ENCODE results near the gene NOTCH3.
A peak's percentile ranks its signal among the peaks of the same experiment; 100 is the strongest.

Gene NOTCH3

GRCh38 chr19:15195371-15196334 lies 5.1 kb downstream of the NOTCH3 start:
- DNase-seq (ENCODE audit: low spot score) = peak; percentile 49

GRCh38 chr19:15194938-15195337 lies 5.9 kb downstream of the NOTCH3 start:
- no peak for DNase-seq (ENCODE audit: low spot score)

GRCh38 chr19:15191982-15192381 lies 8.8 kb downstream of the NOTCH3 start:
- no peak for DNase-seq (ENCODE audit: low spot score)

DNA sequence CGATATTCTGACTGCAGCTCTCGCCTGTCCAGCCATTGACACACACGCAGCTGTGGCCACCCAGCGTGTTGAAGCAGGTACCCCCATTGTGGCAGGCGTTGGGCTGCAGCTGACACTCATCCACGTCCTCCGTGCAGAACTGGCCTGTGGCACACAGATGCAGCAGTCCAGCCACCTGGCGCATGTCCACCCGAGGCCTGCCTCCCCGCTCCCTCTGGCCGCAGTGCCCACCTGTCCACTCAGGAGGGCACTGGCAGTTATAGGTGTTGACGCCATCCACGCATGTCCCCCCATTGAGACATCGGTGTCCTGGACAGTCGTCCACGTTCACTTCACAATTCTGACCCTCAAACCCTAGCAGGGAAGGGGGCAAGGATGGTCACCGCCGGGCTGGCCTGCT lies 9.3 kb downstream of the NOTCH3 start:
- no peak for DNase-seq (ENCODE audit: low spot score)

GRCh38 chr19:15188851-15189250 lies 11.9 kb downstream of the NOTCH3 start:
- DNase-seq (ENCODE audit: low spot score) = no peak

DNA sequence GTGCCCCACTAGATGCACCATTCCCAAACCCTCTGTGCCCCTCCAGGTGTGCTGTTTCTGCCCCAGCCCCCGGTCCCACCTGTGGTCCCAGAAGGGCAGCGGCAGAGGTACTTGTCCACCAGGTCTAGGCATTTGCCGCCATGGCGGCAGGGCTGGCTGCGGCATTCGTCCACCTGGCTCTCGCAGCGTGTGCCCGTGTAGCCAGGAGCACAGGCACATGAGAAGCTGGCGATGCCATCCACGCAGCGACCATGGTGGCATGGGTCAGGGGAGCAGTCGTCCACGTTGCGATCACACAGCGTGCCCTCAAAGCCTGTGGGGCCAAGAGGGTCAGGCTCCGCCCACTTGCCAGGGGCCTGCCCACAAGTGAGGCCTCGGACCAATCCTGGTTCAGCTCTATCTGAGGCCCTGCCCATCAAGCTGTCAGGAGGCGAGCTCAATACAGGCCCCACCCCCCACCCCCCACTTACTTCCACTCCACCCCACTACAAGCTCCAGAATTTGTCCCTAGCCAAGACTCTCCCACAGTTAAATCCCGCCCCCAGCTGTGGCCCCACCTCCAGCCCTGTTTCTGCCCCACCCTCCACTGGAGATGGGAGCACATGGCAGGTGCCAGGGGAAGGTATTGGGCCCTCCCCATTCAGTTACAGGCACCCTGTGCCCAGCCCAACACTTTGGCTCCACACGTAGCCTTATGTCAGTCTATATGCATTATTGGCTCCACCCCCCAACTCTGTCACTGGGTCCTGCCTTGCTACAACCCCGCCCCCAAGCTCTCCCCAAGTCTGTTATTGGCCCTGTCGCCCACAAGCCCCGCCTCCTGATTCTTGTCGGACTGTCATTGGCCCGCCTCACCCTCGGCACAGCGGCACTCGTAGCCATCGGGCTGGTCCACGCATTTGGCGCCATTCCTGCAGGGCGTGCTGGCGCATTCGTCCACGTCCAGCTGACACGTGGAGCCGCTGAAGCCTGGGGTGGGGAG lies 13.5 kb downstream of the NOTCH3 start:
- DNase-seq (ENCODE audit: low spot score) = peak; percentile 87

GRCh38 chr19:15185188-15185587 lies 15.6 kb downstream of the NOTCH3 start:
- no peak for DNase-seq (ENCODE audit: low spot score)

DNA sequence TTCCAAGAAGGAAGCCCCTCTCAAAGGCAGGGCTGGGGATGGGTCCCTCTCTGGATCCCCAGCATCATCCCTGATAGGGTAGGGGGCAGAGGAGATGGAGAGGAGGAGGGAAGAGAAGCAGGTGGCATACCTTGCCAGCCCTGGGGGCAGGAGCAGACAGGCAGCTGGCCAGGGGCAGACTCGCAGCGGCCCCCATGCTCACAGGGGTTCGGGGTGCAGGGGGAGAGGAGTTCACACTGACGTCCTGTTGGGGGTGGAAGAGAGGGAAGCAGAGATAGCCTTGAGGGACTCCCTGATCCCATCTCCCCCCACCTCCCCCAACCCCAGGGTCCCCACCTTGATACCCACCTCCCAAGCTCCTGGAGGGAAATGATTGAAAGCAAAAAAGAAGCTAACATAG lies 16.0 kb downstream of the NOTCH3 start:
- no peak for DNase-seq (ENCODE audit: low spot score)

DNA sequence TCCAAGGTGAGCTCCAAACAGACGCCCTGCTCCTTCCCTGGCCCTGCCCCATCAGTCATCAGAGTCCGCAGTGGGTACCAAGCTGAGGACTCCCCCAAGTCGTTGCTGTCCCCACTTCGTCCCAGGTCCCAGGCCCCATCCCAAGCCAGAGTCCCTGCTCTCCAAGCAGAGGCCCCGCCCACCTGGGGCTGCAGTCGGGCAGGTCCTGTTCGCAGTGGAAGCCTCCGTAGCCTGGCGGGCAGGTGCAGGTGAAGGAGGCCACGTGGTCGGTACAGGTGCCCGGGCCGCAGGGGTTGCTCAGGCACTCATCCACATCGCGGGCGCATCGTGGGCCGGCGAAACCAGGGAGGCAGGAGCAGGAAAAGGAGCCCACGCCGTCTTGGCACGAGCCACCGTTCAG lies 19.4 kb downstream of the NOTCH3 start:
- no peak for DNase-seq (ENCODE audit: low spot score)

DNA sequence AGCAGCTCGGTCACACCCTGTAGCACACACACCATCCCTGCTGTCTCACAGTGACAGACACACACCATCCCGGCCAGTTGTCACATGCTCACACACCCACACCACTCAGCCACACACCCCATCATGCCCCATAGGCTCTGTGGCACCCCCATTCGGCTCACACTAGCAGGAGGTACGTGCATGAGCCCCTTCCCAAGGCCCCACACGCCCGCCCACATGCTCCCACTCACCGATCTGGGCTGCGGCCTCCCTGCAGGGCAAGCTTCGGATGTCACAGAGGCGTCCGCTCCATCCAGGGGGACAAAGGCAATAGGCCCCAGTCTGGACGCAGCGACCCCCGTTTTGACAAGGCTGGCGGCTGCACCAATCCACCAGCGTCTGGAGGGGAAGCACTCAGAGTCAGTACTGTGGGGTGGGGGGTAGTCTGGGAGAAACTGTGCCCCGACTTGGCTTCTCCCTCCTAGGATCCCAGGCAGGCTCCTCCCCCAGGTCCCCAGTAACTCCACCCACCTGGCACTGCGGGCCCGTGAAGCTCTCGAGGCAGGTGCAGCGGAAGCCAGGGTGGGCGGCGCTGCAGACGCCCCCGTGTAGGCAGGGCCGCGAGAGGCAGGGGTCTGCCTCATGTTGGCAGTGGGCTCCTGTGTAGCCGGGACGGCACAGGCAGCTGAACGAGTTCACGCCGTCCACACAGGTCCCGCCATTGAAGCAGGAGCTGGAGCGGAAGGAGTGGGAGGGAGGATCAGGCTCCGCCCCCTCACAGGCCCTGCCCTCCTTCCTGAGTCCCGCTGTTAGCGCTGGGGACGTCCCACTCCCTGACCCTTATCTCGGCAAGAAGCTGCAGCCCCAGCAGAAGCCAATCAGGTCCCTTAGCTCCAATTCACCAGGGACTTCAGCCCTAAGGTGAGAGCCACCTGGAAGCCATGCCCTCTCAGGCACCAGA lies 20.1 kb downstream of the NOTCH3 start:
- DNase-seq (ENCODE audit: low spot score) = no peak

DNA sequence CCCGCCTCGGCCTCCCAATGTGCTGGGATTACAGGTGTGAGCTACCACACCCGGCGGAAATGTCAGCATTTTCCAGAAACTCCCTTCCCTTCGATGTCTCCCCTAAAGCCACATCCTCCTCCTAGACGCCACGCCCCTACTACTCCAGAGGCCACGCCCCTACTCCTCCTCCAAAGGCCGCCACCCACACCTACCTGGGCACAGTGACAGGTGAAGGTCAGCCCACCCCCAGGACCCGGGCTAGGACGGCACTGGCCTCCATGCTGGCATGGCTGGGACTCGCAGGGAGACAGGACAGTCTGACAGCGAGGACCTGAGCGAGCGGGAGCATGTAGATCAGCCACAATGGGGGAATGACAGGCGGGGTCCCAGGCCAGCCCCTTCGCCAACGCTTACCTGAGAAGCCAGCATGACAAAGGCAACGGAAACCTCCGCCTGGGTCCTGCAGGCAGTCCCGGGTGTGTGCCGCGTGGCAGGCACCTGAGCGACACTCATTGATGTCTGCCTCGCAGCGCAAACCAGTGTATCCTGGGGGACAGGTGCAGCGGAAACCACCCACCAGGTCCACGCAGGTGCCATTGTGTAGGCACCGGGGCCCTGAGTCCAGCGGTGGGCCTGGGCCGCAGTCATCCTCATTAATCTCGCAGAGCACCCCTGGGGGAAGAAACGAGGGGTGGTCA lies 22.0 kb downstream of the NOTCH3 start:
- DNase-seq (ENCODE audit: low spot score) = no peak

DNA sequence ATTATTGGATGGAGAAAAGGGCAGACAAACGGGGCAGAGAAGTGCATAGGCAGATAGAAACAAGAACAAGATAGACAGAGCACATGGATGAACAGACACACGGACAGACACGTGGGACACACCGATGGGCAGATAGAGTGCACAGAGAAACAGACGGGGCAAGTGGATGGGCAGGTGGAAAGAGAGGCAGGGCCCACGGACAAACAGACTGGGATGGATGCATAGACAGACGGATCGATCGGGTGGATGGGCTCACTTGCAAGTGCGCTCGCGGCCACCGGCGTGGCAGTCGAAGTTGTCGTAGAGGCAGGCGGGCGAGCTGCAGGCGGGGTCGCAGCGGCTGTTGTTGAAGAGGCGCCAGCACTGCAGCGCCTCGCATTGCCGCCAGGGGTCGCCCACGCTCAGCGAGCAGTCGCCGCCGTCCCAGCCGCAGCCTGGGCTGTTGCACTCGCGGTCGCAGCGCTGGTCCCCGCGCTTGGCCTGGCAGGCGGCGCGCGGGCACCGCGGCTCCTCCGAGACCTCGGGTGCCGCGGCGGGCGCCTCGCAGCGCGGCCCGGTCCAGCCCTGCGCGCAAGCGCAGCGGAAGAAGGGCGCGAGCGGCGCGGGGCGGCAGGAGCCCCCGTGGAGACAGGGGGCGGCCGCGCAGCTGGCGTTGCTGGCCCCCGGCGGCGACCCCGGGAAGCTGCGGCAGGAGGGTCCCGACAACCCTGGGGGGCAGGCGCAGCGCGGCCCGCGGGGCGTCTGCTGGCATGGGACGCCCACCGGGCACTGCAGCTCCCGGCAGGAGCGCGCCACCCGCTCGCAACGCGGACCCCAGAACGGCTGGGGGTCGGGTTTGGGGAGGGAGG lies 23.3 kb downstream of the NOTCH3 start:
- peak; percentile 89 for DNase-seq (ENCODE audit: low spot score)

DNA sequence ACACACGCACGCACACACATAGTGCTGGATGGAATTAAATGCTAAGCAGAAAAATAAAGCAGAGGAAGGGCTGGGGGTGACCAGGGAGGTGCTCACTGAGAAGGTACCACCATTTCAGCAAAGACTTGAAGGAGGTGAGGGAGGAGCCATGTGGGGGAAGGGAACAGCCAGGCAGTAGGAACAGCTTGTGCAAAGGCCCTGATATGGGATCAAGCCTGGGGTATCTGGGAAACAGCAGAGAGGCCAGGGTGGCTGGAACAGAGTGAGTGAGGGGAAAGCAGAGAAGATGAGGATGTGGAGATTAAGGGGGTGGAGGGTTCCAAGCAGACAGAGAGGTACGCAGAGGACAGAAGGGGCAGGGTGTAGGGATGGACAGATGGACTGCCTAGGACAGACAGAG lies 25.2 kb downstream of the NOTCH3 start:
- no peak for DNase-seq (ENCODE audit: low spot score)

DNA sequence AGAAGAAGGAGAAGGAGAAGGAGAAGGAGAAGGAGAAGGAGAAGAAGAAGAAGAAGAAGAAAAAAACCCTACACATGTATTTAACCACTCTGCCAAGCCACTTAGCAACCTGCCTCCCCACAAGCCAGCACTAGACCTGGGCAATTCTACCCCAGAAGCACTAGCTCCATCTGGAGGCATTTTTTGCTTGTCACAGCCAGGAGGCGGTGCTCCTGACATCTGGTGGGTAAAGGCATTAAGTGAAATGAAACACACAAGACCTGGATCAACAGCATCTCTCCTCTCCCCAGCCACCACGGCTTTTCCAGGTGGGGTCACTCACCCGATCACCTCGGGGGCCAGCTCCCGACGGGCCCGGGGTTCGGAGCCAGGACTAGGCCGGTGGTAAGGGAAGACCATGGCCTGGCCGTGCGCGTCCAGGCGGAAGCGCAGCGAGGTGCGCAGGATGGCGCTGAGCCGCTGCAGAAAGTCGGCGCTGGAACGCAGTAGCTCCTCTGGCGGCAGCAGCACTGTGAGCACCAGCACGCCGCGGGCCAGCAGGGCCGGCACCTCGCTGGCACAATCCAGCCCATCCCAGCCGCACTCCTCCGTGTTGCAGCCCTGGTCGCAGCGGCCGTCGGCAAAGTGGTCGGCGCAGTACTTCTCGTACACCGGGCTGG lies 26.9 kb downstream of the NOTCH3 start:
- DNase-seq (ENCODE audit: low spot score) = peak; percentile 71

DNA sequence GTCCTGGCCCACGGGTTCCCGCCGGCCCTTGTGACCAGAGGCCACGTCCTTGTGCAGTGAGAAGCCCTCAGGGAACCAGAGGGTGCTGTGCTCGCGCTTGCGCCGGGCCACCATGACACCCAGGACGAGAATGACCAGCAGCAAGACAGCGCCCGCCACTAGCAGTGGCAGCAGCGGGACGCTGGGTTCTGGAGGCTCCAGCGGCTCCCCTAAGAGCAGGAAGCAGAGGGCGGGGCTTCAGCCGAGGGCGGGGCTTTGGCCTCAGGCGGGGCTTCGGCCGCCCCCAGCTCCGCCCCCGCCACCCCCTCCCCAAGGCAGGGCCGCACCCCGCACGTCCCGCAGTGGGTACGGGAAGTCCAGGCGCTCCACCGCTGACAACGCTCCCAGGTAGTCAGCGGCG lies 30.4 kb downstream of the NOTCH3 start:
- DNase-seq (ENCODE audit: low spot score) = no peak

DNA sequence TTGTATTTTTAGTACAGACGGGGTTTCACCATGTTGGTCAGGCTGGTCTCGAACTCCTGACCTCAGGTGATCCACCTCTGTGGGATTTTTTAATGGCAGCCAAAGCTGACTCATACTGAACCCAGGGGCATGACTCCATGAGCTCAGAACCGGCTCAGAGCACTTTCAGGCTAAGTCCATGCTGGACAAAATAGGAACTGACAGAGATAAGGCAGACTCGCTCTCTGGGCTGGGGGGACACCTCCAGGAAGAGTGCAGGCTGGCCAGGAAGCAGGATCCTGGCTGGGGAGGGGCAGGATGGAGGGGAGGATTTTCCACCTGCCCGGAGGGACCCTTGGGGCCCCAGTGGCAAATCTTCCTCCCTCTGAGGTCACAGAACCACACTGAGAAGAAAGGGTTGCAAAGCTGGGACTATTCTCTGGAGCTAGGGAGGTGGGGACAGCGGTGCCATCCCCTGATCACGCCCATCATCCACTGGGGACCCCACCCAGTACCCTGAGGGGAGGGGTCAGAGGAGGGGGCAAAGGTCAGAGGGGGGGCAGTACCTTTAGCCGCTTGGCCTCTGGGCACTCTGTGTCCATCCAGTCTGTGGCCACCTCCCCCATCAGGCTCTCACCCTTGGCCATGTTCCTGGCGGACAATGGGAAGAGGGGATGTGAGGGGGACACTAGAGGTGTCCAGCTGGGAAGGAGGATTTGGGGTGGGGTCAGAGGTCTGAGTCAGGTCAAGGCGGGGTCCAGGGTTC lies 31.1 kb downstream of the NOTCH3 start:
- DNase-seq (ENCODE audit: low spot score) = no peak

- DNase-seq (ENCODE audit: low spot score) = peak; percentile 65
Measured at GRCh38 chr19:15166700-15167099, 34.1 kb downstream of the NOTCH3 start.

Data from NAMALWA (cell line).